ENCODE data around the gene SCEL. TPM values are rescaled to one million over a fixed set of nuclear protein-coding genes. Genes with fewer than 3 reads are reported as not detected.

Gene SCEL, protein sequence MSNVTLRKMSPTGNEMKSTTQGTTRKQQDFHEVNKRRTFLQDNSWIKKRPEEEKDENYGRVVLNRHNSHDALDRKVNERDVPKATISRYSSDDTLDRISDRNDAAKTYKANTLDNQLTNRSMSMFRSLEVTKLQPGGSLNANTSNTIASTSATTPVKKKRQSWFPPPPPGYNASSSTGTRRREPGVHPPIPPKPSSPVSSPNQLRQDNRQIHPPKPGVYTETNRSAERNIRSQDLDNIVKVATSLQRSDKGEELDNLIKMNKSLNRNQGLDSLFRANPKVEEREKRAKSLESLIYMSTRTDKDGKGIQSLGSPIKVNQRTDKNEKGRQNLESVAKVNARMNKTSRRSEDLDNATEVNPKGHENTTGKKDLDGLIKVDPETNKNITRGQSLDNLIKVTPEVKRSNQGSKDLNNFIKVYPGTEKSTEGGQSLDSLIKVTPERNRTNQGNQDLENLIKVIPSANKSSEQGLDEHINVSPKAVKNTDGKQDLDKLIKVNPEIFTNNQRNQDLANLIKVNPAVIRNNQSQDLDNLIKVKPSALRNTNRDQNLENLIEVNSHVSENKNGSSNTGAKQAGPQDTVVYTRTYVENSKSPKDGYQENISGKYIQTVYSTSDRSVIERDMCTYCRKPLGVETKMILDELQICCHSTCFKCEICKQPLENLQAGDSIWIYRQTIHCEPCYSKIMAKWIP
- not detected in 2 replicates for total RNA-seq

DNA sequence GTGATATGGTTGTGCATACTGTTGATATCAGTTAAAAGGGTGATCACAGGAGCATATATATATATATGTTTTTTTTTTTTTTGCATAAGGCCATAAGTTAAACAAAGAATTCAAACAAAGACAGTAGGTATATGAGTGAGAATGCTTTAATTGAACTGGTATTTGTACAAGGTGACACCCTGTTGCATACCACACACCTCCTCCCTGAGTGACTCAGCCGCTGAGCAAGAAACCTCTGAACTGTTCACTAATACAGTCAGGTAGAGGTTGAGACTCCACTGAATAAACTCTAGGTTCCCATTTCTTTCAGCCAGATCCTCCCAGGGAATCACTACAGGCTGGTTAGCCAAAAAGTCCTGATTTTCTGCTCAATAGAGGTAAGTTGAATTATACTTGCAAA lies at the start of gene SCEL:
SCEL (plus strand) TSS at position 259 of the 400 bp plus-strand sequence. CDS start 20,170 bp downstream, outside the sequence.

Other genes starting within 250 kb of the SCEL start
- 95.6 and 103 TPM in 2 replicates for gene MYCBP2, start 208.6 kb upstream of the SCEL start, total RNA-seq
- gene SLAIN1, start 162.0 kb downstream of the SCEL start, total RNA-seq = 0.30 and 0.65 TPM in 2 replicates